GM21576 (cell line): ENCODE measurements around the gene FGD4.

Experiments
- ATAC-seq: cut with Tn5 transposase; IDR thresholded peaks from one replicate; pipeline ENCODE4 v1.9.1; 2021; ENCODE audit warnings: mild to moderate bottlenecking, moderate library complexity; ENCODE audit not compliant: unreplicated experiment

Gene FGD4

DNA sequence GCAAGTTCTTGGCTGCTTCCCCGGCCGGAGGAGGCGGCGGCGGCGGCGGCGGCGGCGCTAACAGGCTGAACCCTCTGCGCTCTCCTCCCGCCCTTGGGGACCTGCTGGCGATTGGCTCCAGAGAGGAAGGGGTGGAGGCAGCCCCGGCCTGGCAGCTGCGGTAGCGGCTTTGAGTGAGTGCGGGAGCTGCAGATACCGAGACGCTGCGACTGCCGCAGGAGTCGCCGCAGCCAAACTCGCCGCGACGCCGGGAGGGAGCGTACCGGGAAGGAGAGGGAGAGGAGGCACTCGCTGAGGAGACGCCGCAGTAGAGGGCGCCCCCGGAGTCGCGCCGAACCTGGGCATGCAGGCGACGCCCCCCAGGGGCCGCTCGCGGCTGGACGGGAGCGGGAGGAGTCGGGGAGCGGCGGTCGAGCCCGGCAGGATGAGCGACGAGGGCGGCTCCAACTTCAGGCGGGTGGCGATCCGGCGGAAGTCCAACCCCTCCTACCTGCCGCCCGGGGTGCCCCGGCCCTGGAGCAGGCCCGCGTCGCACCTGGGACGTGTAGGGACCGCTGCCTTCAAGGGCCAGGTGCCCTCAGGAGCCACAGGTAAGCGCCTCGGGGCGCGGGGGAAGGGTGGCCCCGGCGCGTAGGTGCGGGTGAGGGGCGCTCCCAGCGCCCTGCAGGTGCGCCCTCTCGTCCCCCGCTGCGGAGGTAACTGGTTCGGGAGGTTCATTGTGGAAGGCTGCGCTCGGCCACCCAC lies at the start of gene FGD4:
FGD4 (plus strand) TSS at position 189 of the 744 bp plus-strand sequence.
- peak; percentile 87 for ATAC-seq

DNA sequence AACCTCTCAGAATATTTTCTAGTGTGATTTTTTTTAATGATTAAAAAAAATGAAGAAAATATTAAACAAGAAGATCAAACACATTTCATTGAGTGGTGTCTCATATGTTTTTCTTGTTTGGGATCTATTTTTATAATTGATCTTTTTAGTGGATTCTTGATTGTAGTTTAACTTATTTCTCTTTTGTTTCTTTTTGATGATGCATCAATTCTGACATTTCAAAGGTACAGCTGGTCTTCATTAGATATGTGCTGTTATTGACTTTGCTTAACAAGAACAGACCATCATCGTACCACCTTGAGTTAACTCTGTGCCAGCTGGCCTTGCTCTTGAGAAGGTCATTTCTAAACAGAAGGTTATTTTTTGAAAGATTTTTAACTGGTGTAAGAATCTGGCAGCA lies 45.8 kb upstream of the FGD4 start:
- no peak for ATAC-seq

- ATAC-seq = no peak
These were observed 41.6 kb upstream of the FGD4 start for GRCh38 chr12:32357601-32358249.

- no peak for ATAC-seq
These were observed 38.4 kb upstream of the FGD4 start for GRCh38 chr12:32360956-32361355.

- ATAC-seq = no peak
These were observed 36.5 kb upstream of the FGD4 start for GRCh38 chr12:32362892-32363291.

GRCh38 chr12:32365473-32366064 lies 33.8 kb upstream of the FGD4 start:
- ATAC-seq = peak; percentile 73

GRCh38 chr12:32366714-32367113 lies 32.6 kb upstream of the FGD4 start:
- no peak for ATAC-seq

DNA sequence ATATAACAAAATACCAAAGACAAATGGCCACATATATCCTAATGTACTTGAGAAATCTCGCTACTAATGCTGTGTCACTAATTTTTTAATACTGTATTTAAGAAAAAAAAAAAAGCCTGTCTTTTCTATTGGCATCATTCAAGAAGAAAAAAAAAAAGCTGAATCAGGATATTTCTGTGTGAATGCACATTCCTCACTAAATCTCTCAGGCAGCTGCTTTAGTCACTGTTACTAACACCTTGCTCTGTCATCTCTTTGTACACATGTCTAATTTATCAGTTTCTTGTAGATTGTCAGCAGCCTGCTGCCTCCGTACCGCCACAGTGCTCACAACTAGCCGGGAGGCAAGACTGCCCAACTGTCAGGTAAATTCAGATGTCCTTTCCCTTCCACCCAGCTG lies 32.0 kb upstream of the FGD4 start:
- ATAC-seq = no peak

DNA sequence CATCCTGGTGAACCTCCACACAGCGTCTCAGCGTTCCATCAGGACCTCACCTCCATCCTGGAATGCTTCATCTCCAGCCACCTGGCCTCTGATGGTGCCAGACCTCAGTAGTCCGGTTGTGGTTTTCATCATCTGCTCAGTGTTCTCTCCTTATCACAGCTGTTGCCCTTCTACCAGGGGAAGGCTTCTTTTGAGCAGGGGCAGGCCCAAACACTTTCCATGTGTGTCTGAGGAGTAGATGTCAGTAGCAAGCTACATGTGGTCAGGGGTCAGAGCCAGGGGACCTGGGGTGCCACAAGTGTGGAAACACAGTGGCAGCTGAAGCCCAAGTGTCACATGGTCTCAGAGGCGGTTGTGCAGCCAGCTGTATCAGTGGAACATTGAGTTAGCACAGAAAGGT lies 30.2 kb upstream of the FGD4 start:
- ATAC-seq = no peak

DNA sequence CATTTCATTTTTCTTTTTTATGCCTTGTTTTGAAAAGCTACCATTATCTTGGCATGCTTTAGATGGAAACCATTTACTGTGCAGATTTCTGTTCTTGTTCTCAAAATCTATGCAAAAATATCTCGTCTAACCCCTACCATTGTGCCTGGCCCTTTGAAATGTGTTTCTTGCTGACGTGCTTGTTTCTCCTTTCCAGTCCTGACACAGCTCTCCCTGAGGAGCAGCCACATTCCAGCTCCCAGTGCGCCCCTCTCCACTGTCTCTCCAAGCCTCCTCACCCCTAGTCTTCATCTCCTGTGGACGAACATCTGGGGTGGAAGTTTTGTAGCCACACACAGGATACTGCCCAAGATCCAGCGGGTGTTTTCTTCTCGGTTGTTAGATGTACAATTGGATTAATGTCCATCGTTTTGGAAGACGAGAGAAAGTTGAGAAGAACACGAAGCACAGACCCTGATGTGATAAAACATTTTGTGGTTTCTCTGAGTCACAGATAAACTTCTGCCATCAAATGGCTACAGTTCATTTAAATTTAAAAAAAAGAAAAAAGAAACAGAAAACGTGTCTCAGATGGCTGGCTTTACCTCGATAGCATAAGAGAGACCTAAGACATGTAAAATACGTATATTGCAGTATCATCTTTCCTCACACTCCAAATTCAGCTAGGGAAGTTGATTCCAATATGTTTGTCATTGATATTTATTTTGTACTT lies 21.9 kb upstream of the FGD4 start:
- ATAC-seq = no peak

- no peak for ATAC-seq
These were observed 20.1 kb upstream of the FGD4 start for GRCh38 chr12:32379213-32379612.

GRCh38 chr12:32379667-32380066 lies 19.7 kb upstream of the FGD4 start:
- ATAC-seq = no peak

- no peak for ATAC-seq
These were observed 17.1 kb upstream of the FGD4 start for GRCh38 chr12:32382226-32382625.

DNA sequence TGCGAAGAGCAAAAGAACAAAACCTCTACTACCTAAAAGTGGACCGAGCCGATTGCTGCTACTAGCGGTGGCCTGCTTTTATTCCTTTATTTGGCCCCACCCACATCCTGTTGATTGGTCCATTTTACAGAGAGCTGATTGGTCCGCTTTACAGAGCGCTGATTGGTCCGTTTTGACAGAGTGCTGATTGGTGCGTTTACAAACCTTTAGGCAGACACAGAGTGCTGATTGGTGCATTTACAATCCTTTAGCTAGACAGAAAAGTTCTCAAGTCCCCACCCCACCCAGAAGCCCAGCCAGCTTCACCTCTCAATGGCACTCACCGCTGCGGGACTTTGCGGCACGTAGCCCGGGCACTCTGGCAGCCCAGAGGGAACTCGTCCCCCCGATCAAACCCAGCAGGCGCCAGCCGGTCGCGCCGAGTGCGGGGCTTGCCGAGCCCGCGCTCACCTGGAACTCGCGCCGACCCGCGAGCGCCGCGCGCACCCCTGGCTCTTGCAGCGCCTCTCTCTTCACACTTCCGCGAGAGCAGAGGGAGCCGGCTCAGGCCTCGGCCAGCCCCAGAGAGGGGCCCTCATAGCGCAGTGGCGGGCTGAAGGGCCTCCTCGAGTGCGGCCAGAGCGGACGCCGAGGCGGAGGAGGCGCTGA lies 8.7 kb upstream of the FGD4 start:
- ATAC-seq = peak; percentile 75

GRCh38 chr12:32395026-32395425 lies 4.3 kb upstream of the FGD4 start:
- ATAC-seq = no peak

GRCh38 chr12:32397696-32398095 lies 1.7 kb upstream of the FGD4 start:
- no peak for ATAC-seq

DNA sequence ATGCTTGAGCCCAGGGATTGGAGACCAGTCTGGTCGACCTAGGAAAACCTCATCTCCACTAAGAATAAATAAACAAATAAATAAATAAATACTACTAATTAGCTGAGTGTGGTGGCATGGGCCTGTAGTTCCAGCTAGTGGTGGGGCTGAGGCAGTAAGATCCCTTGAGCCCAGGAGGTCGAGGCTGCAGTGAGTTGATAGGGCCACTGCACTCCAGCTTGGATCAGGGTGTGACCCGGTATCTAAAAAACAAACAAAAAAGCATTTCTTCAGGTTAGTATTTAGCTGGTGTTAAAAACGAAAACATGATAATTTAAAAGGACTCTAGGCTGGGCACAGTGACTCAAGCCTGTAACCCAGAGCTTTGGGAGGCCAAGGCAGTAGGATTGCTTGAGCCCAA lies 1.2 kb upstream of the FGD4 start:
- no peak for ATAC-seq

GRCh38 chr12:32398816-32399369 lies 465 bp upstream of the FGD4 start:
- no peak for ATAC-seq

DNA sequence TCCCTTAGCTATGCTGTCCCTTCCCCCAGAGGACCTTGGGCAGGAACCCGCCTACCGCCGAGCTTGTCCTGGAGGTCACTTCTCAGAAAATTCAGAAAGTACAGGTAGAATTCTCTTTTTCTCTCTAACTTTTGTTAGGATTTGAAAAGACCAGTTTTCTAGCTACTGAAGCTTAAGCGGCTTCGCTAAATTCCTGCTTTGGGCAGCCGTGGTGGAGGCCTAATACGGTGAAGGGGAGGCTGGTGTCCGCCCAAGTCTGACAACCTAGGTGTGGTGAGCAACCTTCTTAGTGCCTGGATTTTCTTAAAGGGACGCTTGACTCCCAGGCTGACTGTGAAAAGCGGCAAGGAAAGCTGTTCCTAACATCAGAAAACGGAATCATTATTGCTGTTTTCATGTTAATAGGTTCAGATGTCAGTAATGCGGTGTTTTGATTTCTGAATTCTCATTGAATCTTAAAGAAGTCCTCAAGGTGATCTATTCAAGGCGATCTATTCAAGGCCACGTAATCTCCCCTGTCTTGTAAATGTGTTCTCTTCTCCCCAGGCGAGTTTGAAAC lies 835 bp downstream of the FGD4 start:
- ATAC-seq = no peak

DNA sequence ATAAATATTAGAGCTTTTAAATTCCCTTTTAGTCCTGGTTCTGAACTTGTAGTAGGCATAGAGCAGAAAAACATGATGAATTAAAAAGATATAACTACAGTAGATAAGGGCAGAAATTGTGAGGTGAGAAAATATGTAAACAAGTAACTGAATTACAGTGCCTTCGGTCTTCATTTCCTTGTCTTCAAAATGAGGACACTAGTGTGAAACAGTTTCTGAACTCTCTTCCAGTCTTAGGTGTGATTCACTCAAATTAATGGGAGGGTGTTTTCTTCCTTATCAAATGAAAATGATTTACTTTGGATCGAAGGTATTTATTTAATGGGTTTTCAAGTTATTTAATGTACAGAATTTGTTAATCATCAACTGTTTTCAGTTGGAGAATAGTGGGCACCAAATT lies 1.5 kb downstream of the FGD4 start:
- no peak for ATAC-seq

- ATAC-seq = no peak
These were observed 2.8 kb downstream of the FGD4 start for GRCh38 chr12:32402170-32402569.
